Left lobe of liver (tissue), 2 donors: ENCODE data around the gene INTS14. TPM values are rescaled to one million over a fixed set of nuclear protein-coding genes. Genes with fewer than 3 reads are reported as not detected.
A peak's percentile ranks its signal among the peaks of the same experiment; 100 is the strongest.

Experiments used
- ATAC-seq: fragments of 200-7000 bp; cut with Tn5 transposase; one replicate; pipeline ENCODE4 v1.9.1; 2020; ENCODE audit warnings: mild to moderate bottlenecking, moderate library complexity
- DNase-seq: peaks from one replicate; pipeline ENCODE4 v3.0.0-alpha.2; 2020; ENCODE audit warnings: low spot score
- total RNA-seq: library from RNA; stranded (reverse); gene quantifications from one replicate; pipeline ENCODE4 v1.2.1, GENCODE V29; 2021
- donor health status: DM: no; HTN: no; CAD: no; lungs with moderate emphysema.
- donor health status: DM: no; HTN: yes; CAD: no.

INTS14 gene
- total RNA-seq, 1 donor from 2014 or later = 14.3 TPM

DNA sequence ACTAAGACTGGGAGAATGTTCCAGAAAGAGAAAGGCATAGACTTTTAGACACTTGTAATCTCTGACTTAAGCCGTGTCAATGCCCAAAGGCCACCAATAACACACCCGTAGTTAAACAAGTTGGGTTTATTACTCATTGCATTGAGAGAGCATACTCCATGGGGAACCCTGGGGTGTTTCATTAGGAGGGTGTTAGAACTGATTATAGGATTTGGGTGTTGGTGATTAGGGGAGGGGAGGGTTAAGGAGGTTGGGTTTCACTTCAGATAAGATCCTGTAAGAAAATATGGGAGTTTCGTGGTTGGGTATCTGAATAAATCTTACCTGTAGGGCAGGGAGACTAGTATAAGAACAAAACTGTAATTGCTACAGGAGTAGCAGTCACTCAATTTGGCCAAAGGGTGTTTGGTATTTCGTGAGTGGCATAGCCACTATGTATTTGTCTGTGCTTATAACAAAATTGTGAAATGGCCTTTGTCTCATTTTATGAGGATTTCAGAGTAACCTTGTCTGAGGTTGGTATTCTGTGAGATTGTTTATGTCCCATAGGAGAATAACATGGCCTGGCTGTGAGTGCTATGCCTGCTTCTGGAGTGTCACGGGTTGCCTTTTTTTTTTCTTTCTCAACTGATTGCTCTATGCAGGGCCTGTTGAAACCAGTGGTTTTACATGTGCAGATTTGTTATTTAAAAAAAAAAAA, 77.7 kb downstream of the INTS14 start:
- ATAC-seq = no peak
- DNase-seq = no peak

DNA sequence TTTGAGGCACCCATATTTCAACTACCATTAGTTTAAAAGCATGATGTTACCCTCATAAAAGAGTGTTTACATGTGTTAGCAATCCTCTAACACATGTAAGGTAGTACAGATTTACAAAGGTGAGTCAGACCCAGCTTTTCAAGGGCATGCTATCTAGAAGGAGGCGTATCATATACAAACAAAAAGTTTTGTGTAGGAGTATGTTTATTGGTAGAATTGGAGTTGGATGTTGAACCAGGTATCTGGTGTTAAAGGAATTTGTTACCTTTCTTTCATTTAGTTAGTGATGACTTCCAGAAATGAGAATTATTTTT, 78.2 kb downstream of the INTS14 start:
- ATAC-seq (no peak), DNase-seq (no peak)

DNA sequence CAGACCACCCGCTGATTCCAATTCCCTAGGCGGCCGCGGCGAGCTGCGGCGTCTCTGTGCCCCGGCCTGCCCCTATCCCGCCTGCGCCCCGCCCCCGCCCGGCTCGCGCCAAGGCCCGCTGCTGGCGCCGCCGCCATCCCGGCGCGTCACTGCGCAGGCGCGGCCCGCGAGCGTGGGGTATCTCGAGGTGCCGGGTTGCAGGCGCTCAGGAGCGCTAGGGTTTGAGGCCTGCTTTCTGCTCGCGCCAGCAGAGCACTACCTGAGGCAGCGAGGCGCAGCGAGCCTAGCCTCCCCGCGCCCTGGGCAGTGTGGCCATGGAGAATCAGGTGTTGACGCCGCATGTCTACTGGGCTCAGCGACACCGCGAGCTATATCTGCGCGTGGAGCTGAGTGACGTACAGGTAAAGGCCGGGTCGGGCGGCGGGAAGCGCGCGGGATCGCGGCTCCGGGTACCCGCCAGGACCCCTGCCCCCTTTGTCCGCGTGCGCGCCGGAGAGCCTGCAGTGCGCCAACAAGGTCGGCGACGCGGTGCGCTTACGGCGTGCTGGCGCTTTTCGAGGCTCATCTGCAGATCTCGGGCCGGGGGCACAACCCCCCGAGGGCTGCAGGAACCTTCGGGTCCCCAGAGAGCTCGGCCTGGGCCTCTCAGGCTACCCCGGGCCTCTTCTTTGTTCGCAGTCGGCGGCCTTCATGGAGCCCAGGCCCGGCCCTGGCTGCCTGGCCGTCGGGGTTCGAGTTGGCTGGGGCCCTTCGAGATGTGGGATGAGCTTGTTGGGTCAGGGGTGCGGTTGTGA, 80.4 kb downstream of the INTS14 start, which contains the start of gene HACD3:
Gene HACD3, plus strand, starts transcription at position 146 of the 794 bp plus-strand sequence. Its CDS starts 169 bp downstream, at position 315.
- peak; percentile 91 for DNase-seq

DNA sequence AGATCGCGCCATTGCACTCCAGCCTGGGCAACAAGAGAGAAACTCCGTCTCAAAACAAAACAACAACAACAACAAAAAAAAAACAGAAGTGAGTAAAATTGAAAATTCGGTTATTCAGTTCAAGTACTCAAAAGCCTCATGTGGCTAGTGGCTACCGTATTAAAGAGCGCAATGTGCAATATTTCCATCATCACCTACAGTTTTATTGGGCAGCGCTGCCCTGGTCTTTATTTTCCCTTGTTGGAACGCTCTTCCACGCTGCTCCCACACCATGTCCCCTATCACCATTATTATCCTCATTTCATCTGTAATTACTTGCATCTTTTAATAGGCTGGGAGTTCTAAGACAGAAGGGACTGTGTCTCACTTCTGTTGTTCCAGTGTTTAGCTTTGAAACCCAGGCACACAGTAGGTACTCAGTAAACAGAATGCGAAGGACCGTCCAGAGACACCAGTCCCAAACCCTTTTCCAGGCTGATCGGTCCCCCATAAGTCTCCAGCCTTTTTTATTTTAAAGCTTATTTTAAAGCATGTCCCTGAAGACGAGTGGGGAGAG, 81.1 kb downstream of the INTS14 start:
- no peak for ATAC-seq

More for the DNA sequence above, 80.4 kb downstream of the INTS14 start, which contains the start of gene HACD3:
- peak; percentile 93 for ATAC-seq

More for the DNA sequence above, 81.1 kb downstream of the INTS14 start:
- DNase-seq = no peak

Other genes starting within 250 kb of the INTS14 start
- gene IGDCC3, start 233.1 kb downstream of the INTS14 start, total RNA-seq = 0.23 TPM
- 0.15 TPM for gene IGDCC4, start 188.2 kb downstream of the INTS14 start, total RNA-seq
- 8.0 TPM for gene DPP8, start 93.4 kb downstream of the INTS14 start, total RNA-seq
- 56.5 TPM for gene HACD3, start 80.7 kb downstream of the INTS14 start, total RNA-seq
- 5.9 TPM for gene SLC24A1, start 10.8 kb upstream of the INTS14 start, total RNA-seq
- 10.7 TPM for gene DENND4A, start 181.2 kb upstream of the INTS14 start, total RNA-seq